ENCODE data around the gene UBTD1. TPM values are rescaled to one million over a fixed set of nuclear protein-coding genes. Genes with fewer than 3 reads are reported as not detected.

Gene UBTD1
- total RNA-seq, 1 experiment from 2014 or later = 19.0 TPM

DNA sequence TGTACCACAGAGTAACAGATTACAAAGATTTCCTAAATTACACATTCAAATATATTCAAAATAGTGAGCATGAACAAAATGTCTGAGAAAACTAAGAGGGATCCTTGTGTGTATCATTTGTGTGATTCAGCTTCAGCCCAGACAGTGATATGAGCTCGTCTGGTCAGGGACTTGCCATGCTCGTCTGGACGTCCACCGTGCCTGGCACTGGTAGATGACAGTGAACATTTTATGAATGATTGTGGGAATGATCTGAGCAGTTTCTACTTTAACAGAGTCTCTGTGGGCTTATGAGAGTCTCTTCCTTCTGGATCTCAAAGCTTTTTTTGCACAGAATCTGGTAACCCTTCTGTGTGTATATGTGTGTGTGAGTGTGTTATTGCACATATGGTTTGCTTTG, 39.7 kb downstream of the UBTD1 start:
- H3K23ac ChIP-seq (ENCODE audit: insufficient read length, low read depth, low read length) = no peak overlapping the region
- H2AK5ac ChIP-seq (ENCODE audit: insufficient read length, low read length) = no peak overlapping the region
- H3K23me2 ChIP-seq (ENCODE audit: insufficient read length, low read depth, low read length, poor library complexity, severe bottlenecking) = no peaks in the 10 kb centered on the region
- Mint-ChIP-seq H3K4me1 (peaks cover 34 to 47% of the 10 kb centered on the region in 2 experiments), H3K4me3 (no peak overlapping the region), H3K9me3 (no peaks in the 10 kb centered on the region; a peak in 1 of 5 replicates), H3K27ac (peak overlapping the region; percentile 2 to 87 (median 54); a peak in 3 of 7 replicates), H3K27me3 (ENCODE audit: low read depth) (no peaks in the 10 kb centered on the region), H3K36me3 (ENCODE audit: insufficient read depth in 1 of 3, low read depth in 3 of 3) (no peaks in the 10 kb centered on the region; a peak in 2 of 7 replicates)
- no CpG with 5 or more reads among the region's 4 CpGs for WGBS (ENCODE audit: extremely low coverage, insufficient read length, low lambda C conversion rate)
- H4K91ac ChIP-seq (ENCODE audit: insufficient read length, low read depth, low read length) = no peak overlapping the region
- no peak overlapping the region for H3K4me2 ChIP-seq (ENCODE audit: insufficient read depth, insufficient read length, low read length)
- H3K27ac ChIP-seq (ENCODE audit: insufficient read length, low read depth, low read length) = no peak overlapping the region
- no peak overlapping the region for H2AFZ ChIP-seq (ENCODE audit: low read length)
- H2BK20ac ChIP-seq (ENCODE audit: low read depth, low read length, poor library complexity, severe bottlenecking) = no peak overlapping the region
- no peak overlapping the region for H2BK15ac ChIP-seq (ENCODE audit: low read depth, low read length)
- H3K56ac ChIP-seq (ENCODE audit: insufficient read length, low read depth, low read length) = no peak overlapping the region
- no peaks in the 10 kb centered on the region; the same call in 1 of the 2 replicates for H3K79me2 ChIP-seq (ENCODE audit: insufficient read depth, low read length)
- no peaks in the 10 kb centered on the region; the same call in 1 of the 2 replicates for H3K4me1 ChIP-seq (ENCODE audit: insufficient read depth, low read length)
- H3K18ac ChIP-seq (ENCODE audit: insufficient read length, low read depth, low read length) = no peak overlapping the region
- H3K9me3 ChIP-seq (ENCODE audit: control insufficient read depth, low read depth, low read length) = no peaks in the 10 kb centered on the region
- no peaks in the 10 kb centered on the region for H4K20me1 ChIP-seq (ENCODE audit: control insufficient read depth, insufficient read depth, insufficient read length)
- no peak overlapping the region for H4K8ac ChIP-seq (replicated peaks; ENCODE audit: insufficient read length, low read depth, low read length)
- no peak overlapping the region for H2BK12ac ChIP-seq (ENCODE audit: insufficient read length, low read depth, low read length)
- TF ChIP-seq, protein P1, sequence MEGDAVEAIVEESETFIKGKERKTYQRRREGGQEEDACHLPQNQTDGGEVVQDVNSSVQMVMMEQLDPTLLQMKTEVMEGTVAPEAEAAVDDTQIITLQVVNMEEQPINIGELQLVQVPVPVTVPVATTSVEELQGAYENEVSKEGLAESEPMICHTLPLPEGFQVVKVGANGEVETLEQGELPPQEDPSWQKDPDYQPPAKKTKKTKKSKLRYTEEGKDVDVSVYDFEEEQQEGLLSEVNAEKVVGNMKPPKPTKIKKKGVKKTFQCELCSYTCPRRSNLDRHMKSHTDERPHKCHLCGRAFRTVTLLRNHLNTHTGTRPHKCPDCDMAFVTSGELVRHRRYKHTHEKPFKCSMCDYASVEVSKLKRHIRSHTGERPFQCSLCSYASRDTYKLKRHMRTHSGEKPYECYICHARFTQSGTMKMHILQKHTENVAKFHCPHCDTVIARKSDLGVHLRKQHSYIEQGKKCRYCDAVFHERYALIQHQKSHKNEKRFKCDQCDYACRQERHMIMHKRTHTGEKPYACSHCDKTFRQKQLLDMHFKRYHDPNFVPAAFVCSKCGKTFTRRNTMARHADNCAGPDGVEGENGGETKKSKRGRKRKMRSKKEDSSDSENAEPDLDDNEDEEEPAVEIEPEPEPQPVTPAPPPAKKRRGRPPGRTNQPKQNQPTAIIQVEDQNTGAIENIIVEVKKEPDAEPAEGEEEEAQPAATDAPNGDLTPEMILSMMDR (conservative IDR thresholded peaks at IDR 0.05) = no peak
- no peak overlapping the region for H3T11ph ChIP-seq (ENCODE audit: low read length)
- no peaks in the 10 kb centered on the region for H3K79me1 ChIP-seq (ENCODE audit: insufficient read depth, low read depth, low read length, poor library complexity, severe bottlenecking)
- no peak overlapping the region for H3K4ac ChIP-seq (ENCODE audit: low read depth, low read length)
- no peak overlapping the region for H4K5ac ChIP-seq (ENCODE audit: insufficient read length, low read depth, low read length)
- H3K14ac ChIP-seq (ENCODE audit: insufficient read depth, low read length) = no peak overlapping the region
- H3K27me3 ChIP-seq (ENCODE audit: insufficient read depth, low read length) = no peaks in the 10 kb centered on the region
- no peak for DNase-seq
- H3K9ac ChIP-seq (ENCODE audit: extremely low read depth, insufficient read length, low read length) = no peak overlapping the region
- H2BK120ac ChIP-seq (ENCODE audit: low read depth, low read length, poor library complexity, severe bottlenecking) = no peak overlapping the region
- H2BK5ac ChIP-seq (ENCODE audit: insufficient read length, low read length) = no peak overlapping the region
